ENCODE measurements around the gene LTBP2. TPM values are rescaled to one million over a fixed set of nuclear protein-coding genes. Genes with fewer than 3 reads are reported as not detected.

Gene LTBP2
- total and polyA plus RNA-seq, 2 of the 13 experiments (the other 11 are each of a cell fraction or from before 2014, with no cell fraction given), result 0.20 to 0.41 TPM

- TF ChIP-seq, protein P1, sequence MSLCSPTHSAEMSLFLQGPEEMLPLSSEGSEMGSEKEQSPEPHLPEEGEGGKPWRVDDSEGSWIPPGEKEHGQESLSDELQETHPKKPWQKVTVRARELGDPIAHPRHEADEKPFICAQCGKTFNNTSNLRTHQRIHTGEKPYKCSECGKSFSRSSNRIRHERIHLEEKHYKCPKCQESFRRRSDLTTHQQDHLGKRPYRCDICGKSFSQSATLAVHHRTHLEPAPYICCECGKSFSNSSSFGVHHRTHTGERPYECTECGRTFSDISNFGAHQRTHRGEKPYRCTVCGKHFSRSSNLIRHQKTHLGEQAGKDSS (CRISPR knock-in tag; IDR thresholded peaks at IDR 0.05; ENCODE audit: borderline replicate concordance, low read depth), result 0 out of 2 replicates have a peak, but pooled peaks have one; percentile 32
- TF ChIP-seq HMG20A (CRISPR knock-in tag; IDR thresholded peaks at IDR 0.05; ENCODE audit: borderline replicate concordance), result no peak
- no peak for TF ChIP-seq NBN (conservative IDR thresholded peaks at IDR 0.05)
- TF ChIP-seq ZSCAN20 (CRISPR knock-in tag; IDR thresholded peaks at IDR 0.05; ENCODE audit: borderline replicate concordance), result no peak
- TF ChIP-seq PAWR (CRISPR knock-in tag; IDR thresholded peaks at IDR 0.05; ENCODE audit: borderline replicate concordance), result no peak
- peak; percentile 82 for TF ChIP-seq CEBPB (IDR thresholded peaks at IDR 0.05; ENCODE audit: borderline replicate concordance, low read depth, low read length)
- peak; percentile 39; the same call in 1 of the 2 replicates for TF ChIP-seq ZNF331 (CRISPR knock-in tag; IDR thresholded peaks at IDR 0.05)
- TF ChIP-seq HNRNPL (IDR thresholded peaks at IDR 0.05; ENCODE audit: low read depth, low read length), result no peak
- no peak for TF ChIP-seq ZC3H13 (CRISPR knock-in tag; IDR thresholded peaks at IDR 0.05)
- TF ChIP-seq, protein P2, sequence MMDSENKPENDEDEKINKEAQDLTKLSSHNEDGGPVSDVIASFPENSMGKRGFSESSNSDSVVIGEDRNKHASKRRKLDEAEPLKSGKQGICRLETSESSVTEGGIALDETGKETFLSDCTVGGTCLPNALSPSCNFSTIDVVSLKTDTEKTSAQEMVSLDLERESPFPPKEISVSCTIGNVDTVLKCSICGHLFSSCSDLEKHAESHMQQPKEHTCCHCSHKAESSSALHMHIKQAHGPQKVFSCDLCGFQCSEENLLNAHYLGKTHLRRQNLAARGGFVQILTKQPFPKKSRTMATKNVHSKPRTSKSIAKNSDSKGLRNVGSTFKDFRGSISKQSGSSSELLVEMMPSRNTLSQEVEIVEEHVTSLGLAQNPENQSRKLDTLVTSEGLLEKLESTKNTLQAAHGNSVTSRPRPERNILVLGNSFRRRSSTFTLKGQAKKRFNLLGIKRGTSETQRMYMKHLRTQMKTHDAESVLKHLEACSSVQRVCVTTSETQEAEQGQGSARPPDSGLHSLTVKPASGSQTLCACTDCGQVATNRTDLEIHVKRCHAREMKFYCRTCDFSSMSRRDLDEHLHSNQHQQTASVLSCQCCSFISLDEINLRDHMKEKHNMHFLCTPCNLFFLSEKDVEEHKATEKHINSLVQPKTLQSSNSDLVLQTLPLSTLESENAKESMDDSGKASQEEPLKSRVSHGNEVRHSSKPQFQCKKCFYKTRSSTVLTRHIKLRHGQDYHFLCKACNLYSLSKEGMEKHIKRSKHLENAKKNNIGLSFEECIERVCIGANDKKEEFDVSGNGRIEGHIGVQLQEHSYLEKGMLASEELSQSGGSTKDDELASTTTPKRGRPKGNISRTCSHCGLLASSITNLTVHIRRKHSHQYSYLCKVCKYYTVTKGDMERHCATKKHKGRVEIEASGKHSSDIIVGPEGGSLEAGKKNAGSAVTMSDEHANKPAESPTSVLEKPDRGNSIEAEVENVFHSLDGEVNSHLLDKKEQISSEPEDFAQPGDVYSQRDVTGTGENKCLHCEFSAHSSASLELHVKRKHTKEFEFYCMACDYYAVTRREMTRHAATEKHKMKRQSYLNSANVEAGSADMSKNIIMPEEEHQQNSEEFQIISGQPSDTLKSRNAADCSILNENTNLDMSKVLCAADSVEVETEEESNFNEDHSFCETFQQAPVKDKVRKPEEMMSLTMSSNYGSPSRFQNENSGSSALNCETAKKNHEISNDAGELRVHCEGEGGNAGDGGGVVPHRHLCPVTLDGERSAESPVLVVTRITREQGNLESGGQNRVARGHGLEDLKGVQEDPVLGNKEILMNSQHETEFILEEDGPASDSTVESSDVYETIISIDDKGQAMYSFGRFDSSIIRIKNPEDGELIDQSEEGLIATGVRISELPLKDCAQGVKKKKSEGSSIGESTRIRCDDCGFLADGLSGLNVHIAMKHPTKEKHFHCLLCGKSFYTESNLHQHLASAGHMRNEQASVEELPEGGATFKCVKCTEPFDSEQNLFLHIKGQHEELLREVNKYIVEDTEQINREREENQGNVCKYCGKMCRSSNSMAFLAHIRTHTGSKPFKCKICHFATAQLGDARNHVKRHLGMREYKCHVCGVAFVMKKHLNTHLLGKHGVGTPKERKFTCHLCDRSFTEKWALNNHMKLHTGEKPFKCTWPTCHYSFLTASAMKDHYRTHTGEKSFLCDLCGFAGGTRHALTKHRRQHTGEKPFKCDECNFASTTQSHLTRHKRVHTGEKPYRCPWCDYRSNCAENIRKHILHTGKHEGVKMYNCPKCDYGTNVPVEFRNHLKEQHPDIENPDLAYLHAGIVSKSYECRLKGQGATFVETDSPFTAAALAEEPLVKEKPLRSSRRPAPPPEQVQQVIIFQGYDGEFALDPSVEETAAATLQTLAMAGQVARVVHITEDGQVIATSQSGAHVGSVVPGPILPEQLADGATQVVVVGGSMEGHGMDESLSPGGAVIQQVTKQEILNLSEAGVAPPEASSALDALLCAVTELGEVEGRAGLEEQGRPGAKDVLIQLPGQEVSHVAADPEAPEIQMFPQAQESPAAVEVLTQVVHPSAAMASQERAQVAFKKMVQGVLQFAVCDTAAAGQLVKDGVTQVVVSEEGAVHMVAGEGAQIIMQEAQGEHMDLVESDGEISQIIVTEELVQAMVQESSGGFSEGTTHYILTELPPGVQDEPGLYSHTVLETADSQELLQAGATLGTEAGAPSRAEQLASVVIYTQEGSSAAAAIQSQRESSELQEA (CRISPR knock-in tag; IDR thresholded peaks at IDR 0.05; ENCODE audit: not compliant biosample characterization), result no peak
- no peak for TF ChIP-seq ZNF335 (CRISPR knock-in tag; IDR thresholded peaks at IDR 0.05)
- TF ChIP-seq, protein P3, sequence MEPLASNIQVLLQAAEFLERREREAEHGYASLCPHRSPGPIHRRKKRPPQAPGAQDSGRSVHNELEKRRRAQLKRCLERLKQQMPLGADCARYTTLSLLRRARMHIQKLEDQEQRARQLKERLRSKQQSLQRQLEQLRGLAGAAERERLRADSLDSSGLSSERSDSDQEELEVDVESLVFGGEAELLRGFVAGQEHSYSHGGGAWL (CRISPR knock-in tag; IDR thresholded peaks at IDR 0.05), result no peak
- no peak for TF ChIP-seq CAMTA2 (CRISPR knock-in tag; IDR thresholded peaks at IDR 0.05; ENCODE audit: borderline replicate concordance)
- TF ChIP-seq ZNF589 (CRISPR knock-in tag; conservative IDR thresholded peaks at IDR 0.05), result no peak
- TF ChIP-seq, protein P4, sequence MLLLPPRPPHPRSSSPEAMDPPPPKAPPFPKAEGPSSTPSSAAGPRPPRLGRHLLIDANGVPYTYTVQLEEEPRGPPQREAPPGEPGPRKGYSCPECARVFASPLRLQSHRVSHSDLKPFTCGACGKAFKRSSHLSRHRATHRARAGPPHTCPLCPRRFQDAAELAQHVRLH (CRISPR knock-in tag; IDR thresholded peaks at IDR 0.05; ENCODE audit: borderline replicate concordance, low read depth), result peak; percentile 79
- TF ChIP-seq TRIM22 (IDR thresholded peaks at IDR 0.05), result no peak
- no peak for TF ChIP-seq ZNF652 (CRISPR knock-in tag; IDR thresholded peaks at IDR 0.05; ENCODE audit: borderline replicate concordance, low read depth)
Observed at GRCh38 chr14:74618078-74618952, 6.3 kb upstream of the LTBP2 start (continued).

Measured in HepG2 (cell line).